ENCODE measurements around the gene ADAMTS20.

Gene ADAMTS20

GRCh38 chr12:43312991-43313505 lies 239.0 kb downstream of the ADAMTS20 start:
- DNase-seq: no peak

- no peak for DNase-seq
These were observed 241.4 kb downstream of the ADAMTS20 start for GRCh38 chr12:43310596-43310995.

- no peak for DNase-seq
These were observed 242.0 kb downstream of the ADAMTS20 start for GRCh38 chr12:43309959-43310358.

- DNase-seq: no peak
These were observed 243.2 kb downstream of the ADAMTS20 start for GRCh38 chr12:43308776-43309175.

GRCh38 chr12:43307126-43307525 lies 244.9 kb downstream of the ADAMTS20 start:
- DNase-seq: no peak

GRCh38 chr12:43306066-43306465 lies 245.9 kb downstream of the ADAMTS20 start:
- no peak for DNase-seq

- DNase-seq: no peak
These were observed 246.9 kb downstream of the ADAMTS20 start for GRCh38 chr12:43305065-43305464.

Measured in NCI-H1092 (cell line).